ENCODE results near the gene IL1RAPL2.

GRCh38 chrX:104852241-104852640 is 286.2 kb downstream of the IL1RAPL2 start:
- TF ChIP-seq CTCF (IDR thresholded peaks at IDR 0.05; ENCODE audit: insufficient read depth, low read length, poor library complexity, severe bottlenecking) = no peak
- no peak for TF ChIP-seq EZH2phosphoT487 (conservative IDR thresholded peaks at IDR 0.05; ENCODE audit: low read length)

All from SU-DHL-6 (cell line).